ENCODE data around the gene MAD1L1.
A peak's percentile ranks its signal among the peaks of the same experiment; 100 is the strongest.
"Not testable (repeated sequence)": the region's sequence is repeated elsewhere in the genome, so short reads cannot be mapped to it uniquely, and the experiment has no call there.

The MAD1L1 gene

GRCh38 chr7:2080477-2080876, 152.3 kb downstream of the MAD1L1 start:
- no peak for DNase-seq

GRCh38 chr7:2080060-2080387, 152.7 kb downstream of the MAD1L1 start:
- DNase-seq: no peak

- no peak for DNase-seq
Observed at GRCh38 chr7:2079332-2080059, 153.2 kb downstream of the MAD1L1 start.

GRCh38 chr7:2078899-2079298, 153.8 kb downstream of the MAD1L1 start:
- DNase-seq: no peak

- DNase-seq: no peak
Observed at GRCh38 chr7:2076649-2077064, 156.1 kb downstream of the MAD1L1 start.

- DNase-seq: no peak
Observed at GRCh38 chr7:2075811-2076210, 156.9 kb downstream of the MAD1L1 start.

GRCh38 chr7:2074691-2075090, 158.1 kb downstream of the MAD1L1 start:
- no peak for DNase-seq

GRCh38 chr7:2072798-2073197, 159.9 kb downstream of the MAD1L1 start:
- no peak for DNase-seq

- no peak for DNase-seq
Observed at GRCh38 chr7:2072042-2072441, 160.7 kb downstream of the MAD1L1 start.

- no peak for DNase-seq
Observed at GRCh38 chr7:2071133-2071832, 161.5 kb downstream of the MAD1L1 start.

- DNase-seq: no peak
Observed at GRCh38 chr7:2070151-2070763, 162.5 kb downstream of the MAD1L1 start.

- no peak for DNase-seq
Observed at GRCh38 chr7:2069472-2069860, 163.3 kb downstream of the MAD1L1 start.

GRCh38 chr7:2068693-2069471, 163.9 kb downstream of the MAD1L1 start:
- no peak for DNase-seq

GRCh38 chr7:2066251-2066919, 166.4 kb downstream of the MAD1L1 start:
- DNase-seq: no peak

GRCh38 chr7:2065528-2065927, 167.2 kb downstream of the MAD1L1 start:
- DNase-seq: no peak

GRCh38 chr7:2063563-2064260, 169.0 kb downstream of the MAD1L1 start:
- DNase-seq: peak; percentile 11

- DNase-seq: no peak
Observed at GRCh38 chr7:2062648-2063047, 170.1 kb downstream of the MAD1L1 start.

- no peak for DNase-seq
Observed at GRCh38 chr7:2060701-2061100, 172.0 kb downstream of the MAD1L1 start.

GRCh38 chr7:2059964-2060700, 172.6 kb downstream of the MAD1L1 start:
- no peak for DNase-seq

- not testable (repeated sequence) for DNase-seq
Observed at GRCh38 chr7:2058246-2058645, 174.5 kb downstream of the MAD1L1 start.

- DNase-seq: no peak
Observed at GRCh38 chr7:2055956-2056355, 176.8 kb downstream of the MAD1L1 start.

- no peak for DNase-seq
Observed at GRCh38 chr7:2054927-2055326, 177.8 kb downstream of the MAD1L1 start.

Measured in NCI-H1436 (cell line).